GM19099 (cell line): Measurements from ENCODE around the gene HSDL1.

Experiments
- POLR2A ChIP-seq: IDR thresholded peaks from 3 replicates; pipeline ENCODE4 v1.6.1; 2011; ENCODE audit warnings: low read depth; ENCODE audit not compliant: insufficient read length; ENCODE audit errors: extremely low read depth

HSDL1 gene

GRCh38 chr16:84144859-84145639 lies at the start of gene HSDL1, which contains the start of gene DNAAF1:
TSS of gene HSDL1 (minus strand) at chr16:84145177. CDS start at chr16:84131321, 13,856 bp downstream.
TSS of gene DNAAF1 (plus strand) at chr16:84145308. CDS start at chr16:84145441, 133 bp downstream.
- TF ChIP-seq POLR2A: peak; percentile 63

- no peak for TF ChIP-seq POLR2A
These were observed 49.0 kb upstream of the HSDL1 start for GRCh38 chr16:84194018-84194417.

- no peak for TF ChIP-seq POLR2A
These were observed 48.5 kb upstream of the HSDL1 start for GRCh38 chr16:84193480-84193879.

GRCh38 chr16:84191466-84191865 lies 46.5 kb upstream of the HSDL1 start:
- no peak for TF ChIP-seq POLR2A

GRCh38 chr16:84190731-84191388 lies 45.9 kb upstream of the HSDL1 start, which contains the start of gene ADAD2:
TSS of gene ADAD2 (plus strand) at chr16:84191157. CDS start at chr16:84191231, 74 bp downstream.
- TF ChIP-seq POLR2A: no peak

GRCh38 chr16:84186685-84187437 lies 41.9 kb upstream of the HSDL1 start, which contains the start of gene TAF1C:
TSS of gene TAF1C (minus strand) at chr16:84187057. CDS start at chr16:84184988, 2,069 bp downstream.
- peak; percentile 83 for TF ChIP-seq POLR2A

- TF ChIP-seq POLR2A: no peak
These were observed 39.8 kb upstream of the HSDL1 start for GRCh38 chr16:84184775-84185174.

- TF ChIP-seq POLR2A: no peak
These were observed 39.1 kb upstream of the HSDL1 start for GRCh38 chr16:84183911-84184591.

GRCh38 chr16:84183572-84183875 lies 38.5 kb upstream of the HSDL1 start:
- no peak for TF ChIP-seq POLR2A

- no peak for TF ChIP-seq POLR2A
These were observed 37.9 kb upstream of the HSDL1 start for GRCh38 chr16:84182680-84183571.

GRCh38 chr16:84182104-84182503 lies 37.1 kb upstream of the HSDL1 start:
- no peak for TF ChIP-seq POLR2A

- no peak for TF ChIP-seq POLR2A
These were observed 36.4 kb upstream of the HSDL1 start for GRCh38 chr16:84181144-84181915.

GRCh38 chr16:84180519-84181140 lies 35.7 kb upstream of the HSDL1 start:
- no peak for TF ChIP-seq POLR2A
